T-helper 1 cell treated with Interleukin-12 subunit alpha and Interleukin-12 subunit beta and Interleukin-4 antibody, amounts not matched to agents 30 μg/mL and 1 μg/mL, for 36 hours (primary cell): ENCODE measurements around the gene SPATA6.
A peak's percentile ranks its signal among the peaks of the same experiment; 100 is the strongest.
"Not testable (repeated sequence)": the region's sequence is repeated elsewhere in the genome, so short reads cannot be mapped to it uniquely, and the experiment has no call there.

ENCODE experiments used
- H3K27ac Mint-ChIP-seq: one replicate; pipeline ENCODE4 v1.8.0; 2021; ENCODE audit warnings: mild to moderate bottlenecking, mixed read lengths
- H3K27me3 Mint-ChIP-seq: one replicate; pipeline ENCODE4 v1.8.0; 2021; ENCODE audit warnings: low read depth, mixed read lengths
- H3K36me3 Mint-ChIP-seq: one replicate; pipeline ENCODE4 v1.8.0; 2021; ENCODE audit warnings: low read depth, mixed read lengths
- H3K4me1 Mint-ChIP-seq: one replicate; pipeline ENCODE4 v1.8.0; 2021; ENCODE audit warnings: low read depth, mixed read lengths
- H3K4me3 Mint-ChIP-seq: one replicate; pipeline ENCODE4 v1.8.0; 2021; ENCODE audit warnings: mild to moderate bottlenecking, moderate library complexity, mixed read lengths
- H3K9me3 Mint-ChIP-seq: one replicate; pipeline ENCODE4 v1.8.0; 2021; ENCODE audit warnings: mixed read lengths

Gene SPATA6

DNA sequence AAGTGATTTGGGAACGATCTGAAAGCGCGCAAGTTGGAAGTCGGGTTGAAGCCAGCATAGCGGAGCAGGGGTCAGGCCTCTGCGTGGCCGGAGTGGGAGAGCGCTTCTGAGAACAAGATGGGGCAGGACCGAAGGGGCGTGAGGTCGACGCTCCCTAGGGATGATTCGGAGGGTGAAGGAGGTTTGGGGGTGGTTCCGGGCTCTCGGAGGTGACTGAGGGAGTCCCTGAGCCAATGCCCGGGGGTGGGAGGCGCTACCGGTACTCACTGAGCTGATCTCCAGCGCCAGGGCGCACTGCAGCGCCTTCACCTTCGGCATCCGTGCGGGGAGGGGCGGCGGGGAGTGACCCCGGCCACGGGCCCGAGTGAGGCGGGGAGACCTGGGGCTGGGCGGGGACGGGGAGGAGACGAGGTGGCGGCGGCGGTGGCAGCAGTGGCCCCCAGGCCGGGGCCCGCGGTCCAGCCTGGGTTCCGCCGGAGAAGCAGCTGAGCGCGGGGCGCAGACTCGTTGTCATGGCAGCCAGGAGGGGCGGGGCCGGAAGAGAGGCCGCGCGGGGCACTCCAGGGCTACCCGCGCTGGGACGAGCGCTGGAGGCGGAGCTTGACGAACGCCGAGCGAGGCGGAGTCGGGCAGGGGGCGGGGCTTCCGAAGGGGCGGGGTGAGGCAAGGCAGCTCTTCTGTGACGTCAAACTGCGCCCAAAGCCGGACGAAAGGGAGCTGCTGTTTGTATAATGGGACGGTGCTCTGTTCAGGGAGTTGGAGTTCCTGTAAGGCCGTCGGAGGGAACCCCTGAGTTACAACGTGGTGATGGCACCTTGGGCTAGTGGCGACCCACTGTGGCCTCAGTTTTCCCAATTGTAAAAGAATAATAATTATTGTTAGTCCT, at the start of gene SPATA6:
Gene SPATA6 (minus strand): TSS at position 514 of the 886 bp plus-strand sequence. CDS start 196 bp downstream, at position 318.
- Mint-ChIP-seq H3K4me3 (peak within 1 kb of the TSS; percentile 92), H3K9me3 (peaks cover 6% of the 10 kb centered on the region), H3K4me1 (peaks cover 20% of the 10 kb centered on the region), H3K27ac (peak within 1 kb of the TSS; percentile 57), H3K36me3 (no peaks in the 10 kb centered on the region), H3K27me3 (peaks cover 24% of the 10 kb centered on the region)

DNA sequence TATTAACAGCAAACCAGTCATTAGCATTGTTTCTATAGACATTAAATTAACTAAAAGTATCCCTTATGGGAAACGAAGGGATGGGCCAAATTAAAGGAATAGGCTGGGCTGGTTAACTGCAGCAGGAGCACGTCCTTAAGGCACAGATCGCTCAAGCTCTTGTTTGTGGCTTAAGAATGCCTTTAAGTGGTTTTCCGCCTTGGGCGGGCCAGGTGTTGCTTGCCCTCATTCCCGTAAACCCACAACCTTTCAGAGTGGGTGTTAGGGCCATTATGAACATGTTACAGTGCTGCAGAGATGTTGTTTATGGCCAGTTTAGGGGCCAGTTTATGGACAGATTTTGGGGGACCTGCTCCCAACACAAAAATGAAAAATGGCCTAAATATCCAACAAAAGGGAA, 47.9 kb upstream of the SPATA6 start:
- H3K27ac Mint-ChIP-seq, H3K4me1 Mint-ChIP-seq, H3K36me3 Mint-ChIP-seq, H3K9me3 Mint-ChIP-seq, H3K4me3 Mint-ChIP-seq, H3K27me3 Mint-ChIP-seq: not testable (repeated sequence)

DNA sequence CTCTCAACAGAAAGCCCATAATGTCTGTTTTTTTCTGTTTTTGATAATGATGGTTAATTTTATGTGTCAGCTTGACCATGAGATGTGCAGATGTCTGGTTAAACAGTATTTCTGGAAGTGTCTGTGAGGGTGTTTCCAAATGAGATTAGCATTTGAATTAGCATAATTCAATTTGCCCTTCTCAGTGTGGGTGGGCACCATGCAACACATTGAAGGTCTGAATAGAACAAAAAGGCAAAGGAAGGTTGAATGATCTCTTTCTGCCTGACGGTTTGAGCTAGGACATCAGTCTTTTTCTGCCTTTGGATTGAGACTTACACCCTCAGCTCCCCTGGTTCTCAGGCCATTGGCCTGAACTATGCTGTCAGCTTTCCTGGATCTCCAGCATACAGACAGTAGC, 34.9 kb upstream of the SPATA6 start:
- no peak overlapping the region for H3K27ac Mint-ChIP-seq
- H3K4me1 Mint-ChIP-seq, result no peaks in the 10 kb centered on the region
- H3K36me3 Mint-ChIP-seq, result no peaks in the 10 kb centered on the region
- no peaks in the 10 kb centered on the region for H3K27me3 Mint-ChIP-seq
- no peak overlapping the region for H3K4me3 Mint-ChIP-seq
- H3K9me3 Mint-ChIP-seq, result no peaks in the 10 kb centered on the region

DNA sequence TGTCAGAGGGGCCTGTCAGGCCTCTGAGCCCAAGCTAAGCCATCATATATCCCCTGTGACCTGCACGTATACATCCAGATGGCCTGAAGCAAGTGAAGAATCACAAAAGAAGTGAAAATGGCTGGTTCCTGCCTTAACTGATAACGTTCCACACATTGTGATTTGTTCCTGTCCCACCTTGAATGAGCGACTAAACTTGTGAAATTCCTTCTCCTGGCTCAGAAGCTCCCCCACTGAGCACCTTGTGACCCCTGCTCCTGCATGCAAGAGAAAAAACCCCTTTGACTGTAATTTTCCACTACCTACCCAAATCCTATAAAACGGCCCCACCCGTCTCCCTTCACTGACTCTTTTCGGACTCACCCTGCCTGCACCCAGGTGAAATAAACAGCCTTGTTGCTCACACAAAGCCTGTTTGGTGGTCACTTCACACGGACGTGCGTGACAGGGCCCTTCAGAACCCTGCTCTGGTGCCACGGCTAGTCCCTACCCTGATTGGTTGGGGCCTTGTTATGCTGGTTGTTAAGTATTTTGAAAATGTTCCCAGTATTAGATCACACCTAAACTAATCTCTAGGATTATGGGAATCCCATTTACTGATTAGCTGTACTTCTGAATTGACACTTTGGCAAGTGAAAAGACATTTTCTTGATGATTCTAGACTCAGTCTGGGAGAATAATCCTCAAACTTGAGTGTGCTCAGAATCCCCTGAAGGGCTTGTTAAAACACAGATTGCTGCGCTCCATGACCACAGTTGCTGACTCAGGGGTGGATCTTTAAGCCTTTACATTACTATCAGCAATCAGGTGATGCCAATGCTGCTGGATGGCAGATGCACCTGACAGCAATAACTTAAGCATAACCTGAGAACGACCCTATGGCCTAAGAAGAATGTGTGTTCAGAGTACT, 28.8 kb upstream of the SPATA6 start:
- H3K4me1 Mint-ChIP-seq, result peaks cover 2% of the 10 kb centered on the region
- no peaks in the 10 kb centered on the region for H3K36me3 Mint-ChIP-seq
- no peaks in the 10 kb centered on the region for H3K27me3 Mint-ChIP-seq
- no peaks in the 10 kb centered on the region for H3K9me3 Mint-ChIP-seq
- no peak overlapping the region for H3K4me3 Mint-ChIP-seq
- no peak overlapping the region for H3K27ac Mint-ChIP-seq

DNA sequence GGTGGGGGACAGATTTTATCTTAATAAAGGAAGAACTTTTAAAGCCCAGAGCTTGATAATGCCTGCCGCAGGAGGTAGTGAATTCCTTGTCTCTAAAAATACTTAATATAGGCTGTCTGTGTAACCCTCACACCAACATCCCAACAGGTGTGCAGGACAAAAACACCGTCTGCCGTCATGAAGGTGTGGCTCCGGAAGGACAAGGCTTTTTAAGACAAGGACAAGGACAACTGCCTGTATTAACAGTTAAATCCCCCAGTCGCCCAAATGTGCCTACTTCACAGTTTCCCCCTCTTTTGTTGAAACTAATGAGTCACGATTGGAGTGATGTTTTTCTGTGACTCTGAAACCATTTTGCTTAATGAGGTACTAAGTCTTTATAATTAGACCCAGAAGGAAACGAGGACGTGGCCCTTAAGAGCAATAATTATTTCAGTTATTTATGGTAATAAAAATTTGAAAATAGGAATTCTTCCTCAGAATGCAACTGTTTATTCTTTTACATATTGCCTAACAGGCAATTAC, 27.3 kb upstream of the SPATA6 start:
- H3K27ac Mint-ChIP-seq, result no peak overlapping the region
- peaks cover 2% of the 10 kb centered on the region for H3K4me1 Mint-ChIP-seq
- no peaks in the 10 kb centered on the region for H3K36me3 Mint-ChIP-seq
- no peak overlapping the region for H3K4me3 Mint-ChIP-seq
- H3K9me3 Mint-ChIP-seq, result no peaks in the 10 kb centered on the region
- no peaks in the 10 kb centered on the region for H3K27me3 Mint-ChIP-seq

DNA sequence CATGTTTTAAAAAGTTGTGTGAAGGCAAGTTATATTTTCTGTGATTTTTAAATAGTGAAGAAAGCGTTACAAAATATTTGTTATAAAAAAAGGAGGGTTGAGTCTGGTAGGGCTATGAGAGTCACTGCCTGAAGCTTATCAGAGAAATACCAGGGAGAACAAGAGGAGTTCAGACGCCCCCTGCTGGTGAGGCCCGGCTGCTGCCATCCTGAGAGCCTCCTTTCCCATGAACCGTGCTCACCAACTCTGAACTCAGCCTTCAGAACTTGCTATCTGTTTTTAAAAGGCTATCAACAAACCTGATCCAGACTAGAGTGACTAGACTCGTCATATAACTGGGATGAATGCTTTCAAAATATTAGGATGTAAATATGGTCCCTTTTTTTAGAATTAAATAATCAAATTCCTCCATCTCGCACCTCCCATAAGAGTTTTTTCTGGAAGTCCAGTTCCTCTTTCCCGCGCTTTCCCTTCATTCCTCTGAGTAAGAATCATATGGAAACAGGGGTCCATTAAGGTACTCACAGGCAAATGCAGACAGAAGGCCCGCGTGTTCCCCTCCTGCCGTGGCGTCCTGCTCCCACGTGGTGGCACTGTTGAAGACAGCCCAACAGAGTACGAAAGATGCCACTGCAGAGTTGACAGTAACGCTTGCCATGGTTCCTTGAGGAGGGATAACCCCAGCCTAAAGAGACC, 26.2 kb upstream of the SPATA6 start:
- H3K4me1 Mint-ChIP-seq, result peaks cover 2% of the 10 kb centered on the region
- no peaks in the 10 kb centered on the region for H3K27me3 Mint-ChIP-seq
- no peak overlapping the region for H3K27ac Mint-ChIP-seq
- H3K9me3 Mint-ChIP-seq, result no peaks in the 10 kb centered on the region
- no peak overlapping the region for H3K4me3 Mint-ChIP-seq
- H3K36me3 Mint-ChIP-seq, result no peaks in the 10 kb centered on the region

DNA sequence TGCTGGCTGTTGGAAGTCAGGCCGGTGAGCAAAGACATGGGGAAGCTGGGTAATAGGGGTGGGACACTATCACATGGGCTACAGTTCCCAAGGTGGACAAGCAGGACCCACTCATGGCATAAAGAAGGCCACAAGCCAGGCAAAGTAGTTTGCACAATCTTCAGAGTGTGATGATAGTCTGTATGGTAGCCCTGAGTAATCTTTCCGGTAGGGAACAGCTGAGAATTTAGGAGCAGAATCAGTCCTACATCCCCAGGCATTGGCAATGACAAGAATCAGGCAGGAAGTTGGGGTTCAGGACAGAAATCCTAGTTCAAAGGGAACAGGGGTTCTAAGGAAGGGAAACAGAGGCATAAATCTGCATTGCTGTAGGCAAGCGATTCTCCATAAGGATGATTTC, 23.9 kb upstream of the SPATA6 start:
- Mint-ChIP-seq H3K27me3 (peaks cover 6% of the 10 kb centered on the region), H3K4me3 (no peak overlapping the region), H3K9me3 (no peaks in the 10 kb centered on the region), H3K27ac (no peak overlapping the region), H3K4me1 (peaks cover 2% of the 10 kb centered on the region), H3K36me3 (no peaks in the 10 kb centered on the region)

DNA sequence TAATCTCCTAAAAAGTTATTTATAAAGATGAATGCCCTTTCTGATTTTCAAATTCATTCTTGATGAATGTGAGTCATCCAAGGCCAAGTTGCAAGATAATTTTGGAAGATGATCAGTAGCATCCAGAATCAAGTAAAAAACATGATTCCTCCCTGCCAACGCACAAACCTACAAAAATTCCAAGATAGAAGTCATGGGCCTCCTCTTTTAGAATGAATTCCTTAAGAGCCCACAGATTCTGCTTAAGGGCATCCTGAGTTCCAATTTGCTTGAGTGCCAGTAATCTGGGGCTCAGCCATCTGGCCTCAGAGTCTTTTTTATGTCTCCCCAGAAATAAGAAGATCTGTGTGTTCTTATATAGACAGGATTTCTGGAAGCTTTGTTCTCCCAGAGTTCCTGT, 23.2 kb upstream of the SPATA6 start:
- Mint-ChIP-seq H3K36me3 (no peaks in the 10 kb centered on the region), H3K4me1 (peaks cover 2% of the 10 kb centered on the region), H3K27me3 (peaks cover 10% of the 10 kb centered on the region), H3K9me3 (no peaks in the 10 kb centered on the region), H3K4me3 (no peak overlapping the region), H3K27ac (no peak overlapping the region)

DNA sequence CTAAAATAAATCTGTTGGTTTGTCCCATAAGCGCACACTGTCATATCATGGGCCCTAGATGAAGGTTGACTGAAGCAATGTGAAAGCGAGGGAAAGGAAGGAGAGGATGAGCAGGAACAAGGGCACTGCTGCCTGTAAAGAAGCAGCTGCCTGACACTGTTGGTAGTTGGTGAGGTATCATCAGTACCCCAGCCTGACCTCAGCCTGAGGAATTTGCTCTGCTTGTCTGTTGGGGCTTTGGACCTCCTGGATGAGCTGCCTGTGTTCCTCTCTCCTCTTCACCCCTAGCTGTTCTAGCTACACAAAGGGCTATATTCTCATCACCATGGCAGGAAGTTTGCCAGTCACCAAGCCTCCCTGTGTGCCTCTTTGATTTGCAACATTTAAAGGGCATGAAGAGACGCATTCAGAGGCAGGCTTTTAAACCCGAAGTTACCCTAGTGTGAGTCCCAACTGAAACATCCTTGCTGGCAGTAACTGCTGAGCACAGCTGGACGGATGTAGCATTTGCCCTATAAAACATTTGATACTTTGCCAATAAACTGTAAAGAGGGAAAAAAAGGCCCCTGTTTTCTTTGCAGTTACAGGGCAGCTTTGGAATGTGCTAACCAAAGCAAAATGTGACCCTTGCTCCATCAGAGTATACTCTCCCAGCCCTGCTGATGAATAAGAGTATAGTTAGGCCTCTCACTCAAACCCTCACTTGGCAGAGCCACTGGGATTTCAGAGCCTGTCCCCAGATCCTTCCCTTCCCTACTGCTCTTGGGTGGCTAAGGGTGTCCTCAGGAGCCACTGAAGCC, 22.2 kb upstream of the SPATA6 start:
- H3K4me3 Mint-ChIP-seq, result no peak overlapping the region

DNA sequence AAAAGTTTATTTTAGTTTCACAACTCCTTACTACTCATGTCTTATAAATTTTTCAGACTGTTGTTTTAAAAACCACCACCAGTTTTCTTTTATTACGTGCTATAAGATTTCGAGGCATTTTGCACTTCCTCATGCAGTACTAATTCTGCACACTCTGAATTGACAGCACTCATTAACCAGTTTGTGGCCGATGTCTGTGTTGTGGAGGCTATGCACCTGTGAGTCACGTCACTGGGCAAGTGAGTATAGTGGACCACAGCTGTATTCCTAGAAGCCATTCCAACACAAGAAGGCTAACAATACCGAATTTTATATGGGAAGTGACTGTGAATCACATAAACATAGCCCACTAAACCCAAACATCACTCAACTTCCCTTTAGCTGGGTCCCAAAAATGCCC, 21.0 kb upstream of the SPATA6 start:
- no peaks in the 10 kb centered on the region for H3K9me3 Mint-ChIP-seq
- no peaks in the 10 kb centered on the region for H3K4me1 Mint-ChIP-seq

More for the DNA sequence above, 22.2 kb upstream of the SPATA6 start:
- no peaks in the 10 kb centered on the region for H3K36me3 Mint-ChIP-seq
- peaks cover 2% of the 10 kb centered on the region for H3K4me1 Mint-ChIP-seq
- H3K27ac Mint-ChIP-seq, result no peak overlapping the region
- peaks cover 10% of the 10 kb centered on the region for H3K27me3 Mint-ChIP-seq
- no peaks in the 10 kb centered on the region for H3K9me3 Mint-ChIP-seq

DNA sequence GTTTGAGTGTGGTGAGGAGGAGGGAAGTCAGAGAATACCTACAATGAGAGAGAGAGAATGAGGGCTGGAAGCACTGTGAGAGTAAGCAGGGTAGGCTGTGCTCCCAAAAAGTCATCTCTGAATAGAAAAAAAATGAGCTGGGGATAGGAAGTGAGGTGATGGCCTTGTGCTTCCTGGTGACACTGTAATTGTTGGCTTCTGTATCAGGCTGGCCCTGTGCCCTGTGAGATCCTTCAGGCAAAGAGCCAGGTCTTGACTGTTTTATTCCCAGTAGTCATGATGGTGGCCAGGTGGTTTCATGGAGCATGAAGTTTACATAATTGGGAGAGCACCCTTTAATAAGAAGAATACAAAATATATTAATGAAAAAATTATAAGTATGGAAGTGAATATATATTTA, 20.4 kb upstream of the SPATA6 start:
- peaks cover 10% of the 10 kb centered on the region for H3K27me3 Mint-ChIP-seq
- H3K36me3 Mint-ChIP-seq, result no peaks in the 10 kb centered on the region
- no peaks in the 10 kb centered on the region for H3K4me1 Mint-ChIP-seq
- no peak overlapping the region for H3K4me3 Mint-ChIP-seq
- H3K27ac Mint-ChIP-seq, result no peak overlapping the region
- no peaks in the 10 kb centered on the region for H3K9me3 Mint-ChIP-seq

More for the DNA sequence above, 21.0 kb upstream of the SPATA6 start:
- Mint-ChIP-seq H3K27ac (no peak overlapping the region), H3K4me3 (no peak overlapping the region), H3K36me3 (no peaks in the 10 kb centered on the region), H3K27me3 (peaks cover 10% of the 10 kb centered on the region)

DNA sequence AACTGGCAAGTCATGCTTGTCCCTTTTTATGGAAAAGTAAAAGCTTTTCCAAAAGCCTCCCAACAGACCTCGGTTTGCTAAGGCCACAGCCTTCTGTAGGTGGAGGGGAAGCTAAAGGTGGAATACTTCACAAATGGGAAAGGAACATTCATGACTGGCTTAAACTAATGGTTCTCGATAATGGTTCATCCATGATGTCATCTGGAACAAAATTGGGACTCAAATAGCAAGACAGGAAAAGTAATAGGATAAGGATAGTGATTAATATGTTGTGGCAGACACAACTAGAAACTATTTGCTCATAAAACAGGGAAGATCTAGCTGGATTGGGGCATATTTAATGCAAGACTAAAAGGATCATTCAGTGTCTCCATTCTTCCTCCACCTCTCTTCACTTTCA, 16.7 kb upstream of the SPATA6 start:
- Mint-ChIP-seq H3K36me3 (no peaks in the 10 kb centered on the region), H3K27ac (no peak overlapping the region), H3K4me1 (no peaks in the 10 kb centered on the region), H3K4me3 (no peak overlapping the region), H3K9me3 (no peaks in the 10 kb centered on the region), H3K27me3 (peaks cover 10% of the 10 kb centered on the region)

DNA sequence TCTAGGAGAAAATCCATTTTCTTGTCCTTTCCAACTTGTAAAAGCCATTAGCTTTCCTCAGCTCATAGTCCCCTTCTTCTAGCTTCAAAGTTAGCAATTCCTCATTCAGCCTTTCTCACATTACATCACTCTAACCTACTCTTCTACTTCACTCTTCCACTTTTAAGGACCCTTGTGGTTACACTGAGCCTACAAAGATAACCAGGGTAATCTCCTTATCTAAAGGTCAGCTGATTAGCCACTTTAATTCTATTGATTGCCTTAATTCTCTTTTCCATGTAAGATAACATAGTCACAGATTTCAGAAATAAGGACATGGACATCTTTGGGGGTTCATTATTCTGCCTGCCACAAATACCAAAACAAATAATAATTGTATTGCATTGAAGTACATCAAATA, 8.5 kb upstream of the SPATA6 start:
- no peaks in the 10 kb centered on the region for H3K9me3 Mint-ChIP-seq
- no peaks in the 10 kb centered on the region for H3K36me3 Mint-ChIP-seq
- H3K4me1 Mint-ChIP-seq, result no peaks in the 10 kb centered on the region
- no peak overlapping the region for H3K27ac Mint-ChIP-seq
- H3K27me3 Mint-ChIP-seq, result peaks cover 4% of the 10 kb centered on the region
- H3K4me3 Mint-ChIP-seq, result no peak overlapping the region

DNA sequence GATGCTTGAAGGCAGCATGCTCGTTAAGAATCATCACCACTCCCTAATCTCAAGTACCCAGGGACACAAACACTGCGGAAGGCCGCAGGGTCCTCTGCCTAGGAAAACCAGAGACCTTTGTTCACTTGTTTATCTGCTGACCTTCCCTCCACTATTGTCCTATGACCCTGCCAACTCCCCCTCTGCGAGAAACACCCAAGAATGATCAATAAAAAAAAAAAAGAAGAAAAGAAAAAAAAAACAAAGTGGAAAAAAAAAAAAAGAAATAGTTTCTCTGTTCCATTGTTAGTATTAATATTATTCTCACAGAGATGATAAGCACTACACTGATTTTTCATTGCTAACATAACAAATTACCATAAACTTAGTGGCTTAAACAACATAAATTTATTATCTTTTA, 8.0 kb upstream of the SPATA6 start:
- H3K27ac Mint-ChIP-seq, H3K4me1 Mint-ChIP-seq, H3K4me3 Mint-ChIP-seq, H3K27me3 Mint-ChIP-seq, H3K36me3 Mint-ChIP-seq, H3K9me3 Mint-ChIP-seq: not testable (repeated sequence)
